Neutrophil (primary cell): ENCODE results near the gene HIF3A.
"Not testable (repeated sequence)": the region's sequence is repeated elsewhere in the genome, so short reads cannot be mapped to it uniquely, and the experiment has no call there.

Experiments used
- H3K27ac ChIP-seq: fragments of 200-600 bp; sonication (generic); 2 replicates; pipeline ENCODE4 v1.5.1; 2016; ENCODE audit warnings: mild to moderate bottlenecking, moderate library complexity
- H3K27me3 ChIP-seq: fragments of 200-600 bp; sonication (generic); 2 replicates; pipeline ENCODE4 v1.6.0; 2016; ENCODE audit warnings: mild to moderate bottlenecking
- H3K36me3 ChIP-seq: fragments of 200-600 bp; sonication (generic); 2 replicates; pipeline ENCODE4 v1.5.1; 2017
- H3K4me1 ChIP-seq, 2 experiments: fragments of 200-600 bp in 1 of 2; sonication (generic) in 1 of 2; 1 replicate in 1 of 2; 2 replicates in 1 of 2; pipeline versions ENCODE4 v1.5.1 to v1.6.1; 2013 to 2016; ENCODE audit warnings: low read depth in 1 of 2, low read length in 1 of 2, mild to moderate bottlenecking in 1 of 2, moderate library complexity in 1 of 2; ENCODE audit not compliant: control insufficient read depth in 1 of 2, insufficient read depth in 1 of 2
- H3K4me3 ChIP-seq, 2 experiments: fragments of 200-600 bp in 1 of 2; sonication (generic) in 1 of 2; 1 replicate in 1 of 2; 2 replicates in 1 of 2; pipeline ENCODE4 v1.5.1; 2013 to 2016; ENCODE audit warnings: low read depth in 1 of 2, low read length in 1 of 2, mild to moderate bottlenecking in 1 of 2, moderate library complexity in 1 of 2
- H3K9me3 ChIP-seq: fragments of 200-600 bp; sonication (generic); 2 replicates; pipeline ENCODE4 v1.5.1; 2016
- CTCF ChIP-seq: fragments of 200-600 bp; sonication (generic); IDR thresholded peaks from 2 replicates; pipeline ENCODE4 v1.5.1; 2016; ENCODE audit warnings: antibody characterized with exemption

Gene HIF3A

GRCh38 chr19:46319613-46320012 lies 22.8 kb downstream of the HIF3A start:
- no peak overlapping the region for H3K27ac ChIP-seq
- no peak overlapping the region for H3K4me3 ChIP-seq
- no peaks in the 10 kb centered on the region for H3K9me3 ChIP-seq
- no peaks in the 10 kb centered on the region for H3K27me3 ChIP-seq
- H3K4me1 ChIP-seq: no peaks in the 10 kb centered on the region
- TF ChIP-seq CTCF: no peak
- no peaks in the 10 kb centered on the region for H3K36me3 ChIP-seq

GRCh38 chr19:46320559-46320958 lies 23.7 kb downstream of the HIF3A start:
- no peaks in the 10 kb centered on the region for H3K27me3 ChIP-seq
- no peak for TF ChIP-seq CTCF
- H3K4me3 ChIP-seq: no peak overlapping the region
- no peaks in the 10 kb centered on the region for H3K4me1 ChIP-seq
- H3K9me3 ChIP-seq: no peaks in the 10 kb centered on the region
- H3K27ac ChIP-seq: no peak overlapping the region
- H3K36me3 ChIP-seq: no peaks in the 10 kb centered on the region

GRCh38 chr19:46321653-46322052 lies 24.8 kb downstream of the HIF3A start:
- no peak overlapping the region for H3K4me3 ChIP-seq
- peaks cover 2% of the 10 kb centered on the region for H3K9me3 ChIP-seq
- TF ChIP-seq CTCF: no peak
- H3K27ac ChIP-seq: no peak overlapping the region
- no peaks in the 10 kb centered on the region for H3K4me1 ChIP-seq
- no peaks in the 10 kb centered on the region for H3K36me3 ChIP-seq
- H3K27me3 ChIP-seq: no peaks in the 10 kb centered on the region

GRCh38 chr19:46323227-46323626 lies 26.4 kb downstream of the HIF3A start:
- H3K4me3 ChIP-seq, H3K27ac ChIP-seq, H3K36me3 ChIP-seq, H3K27me3 ChIP-seq, H3K4me1 ChIP-seq, H3K9me3 ChIP-seq: not testable (repeated sequence)

GRCh38 chr19:46324277-46324676 lies 27.4 kb downstream of the HIF3A start:
- no peaks in the 10 kb centered on the region for H3K4me1 ChIP-seq
- H3K36me3 ChIP-seq: no peaks in the 10 kb centered on the region
- H3K27me3 ChIP-seq: no peaks in the 10 kb centered on the region
- no peak overlapping the region for H3K4me3 ChIP-seq
- no peak for TF ChIP-seq CTCF
- peaks cover 9% of the 10 kb centered on the region for H3K9me3 ChIP-seq
- no peak overlapping the region for H3K27ac ChIP-seq

GRCh38 chr19:46326608-46327007 lies 29.8 kb downstream of the HIF3A start:
- Histone ChIP-seq H3K27ac (no peak overlapping the region), H3K4me3 (no peak overlapping the region), H3K9me3 (peaks cover 9% of the 10 kb centered on the region), H3K4me1 (no peaks in the 10 kb centered on the region), H3K27me3 (no peaks in the 10 kb centered on the region), H3K36me3 (no peaks in the 10 kb centered on the region)
- no peak for TF ChIP-seq CTCF
